GM12875 (cell line): ENCODE data around the gene ISYNA1.
A peak's percentile ranks its signal among the peaks of the same experiment; 100 is the strongest.

ENCODE experiments used
- H3K4me3 ChIP-seq: one replicate; pipeline ENCODE4 v1.5.1; 2011; ENCODE audit warnings: low read depth, low read length, control low read depth
- CTCF ChIP-seq: IDR thresholded peaks from 2 replicates; pipeline ENCODE4 v1.5.1; 2011; ENCODE audit warnings: low read depth, mild to moderate bottlenecking, control low read depth, inconsistent platforms, low read length, moderate library complexity, borderline replicate concordance; ENCODE audit not compliant: insufficient read depth

The ISYNA1 gene

GRCh38 chr19:18388100-18388959 lies 49.6 kb downstream of the ISYNA1 start:
- TF ChIP-seq CTCF = peak; percentile 100
- H3K4me3 ChIP-seq = peak overlapping the region; percentile 40

GRCh38 chr19:18386543-18387271 lies 51.2 kb downstream of the ISYNA1 start:
- no peak for TF ChIP-seq CTCF
- H3K4me3 ChIP-seq = no peak overlapping the region

- TF ChIP-seq CTCF = peak; percentile 77
- no peak within 1 kb of the TSS for H3K4me3 ChIP-seq
These were observed 52.0 kb downstream of the ISYNA1 start, which contains the start of gene GDF15 for GRCh38 chr19:18385675-18386542. Gene GDF15 (plus strand): TSS chr19:18386158. CDS start chr19:18386190, 32 bp downstream.

GRCh38 chr19:18385359-18385674 lies 52.6 kb downstream of the ISYNA1 start:
- TF ChIP-seq CTCF = no peak
- H3K4me3 ChIP-seq = no peak overlapping the region

GRCh38 chr19:18384775-18385174 lies 53.2 kb downstream of the ISYNA1 start:
- no peak overlapping the region for H3K4me3 ChIP-seq
- no peak for TF ChIP-seq CTCF
